Endothelial cell of umbilical vein (primary cell): Measurements from ENCODE around the gene ZNF385C. TPM values are rescaled to one million over a fixed set of nuclear protein-coding genes. Genes with fewer than 3 reads are reported as not detected.
A peak's percentile ranks its signal among the peaks of the same experiment; 100 is the strongest.

Experiments
- BruUV-seq: library from RNA; stranded (reverse); fragments of 400-500 nt; replicated peaks from 2 replicates; lab custom pipeline; 2021; lab: Mats Ljungman, UMichigan
- CTCF ChIA-PET: fragments of 300-600, 350-600 bp; sonication (Branson Sonifier 250); formaldehyde crosslinking; loops from one replicate; lab custom pipeline; 2021; ENCODE audit warnings: antibody characterized with exemption, inconsistent platforms; lab: Charles Lee
- POLR2A ChIA-PET: fragments of 300-600, 350-600 bp; sonication (Branson Sonifier 250); formaldehyde crosslinking; loops from one replicate; lab custom pipeline; 2021; ENCODE audit warnings: antibody characterized with exemption, inconsistent platforms; lab: Charles Lee
- DNase-seq: peaks from one replicate; pipeline ENCODE4 v3.0.0-alpha.2; 2011; ENCODE audit warnings: low read depth, low spot score
- FAIRE-seq: peaks from 2 replicates; lab custom pipeline; 2011; peaks lifted over from hg19 to GRCh38; lab: Jason Lieb, UNC
- H2AFZ ChIP-seq: 2 replicates; pipeline ENCODE4 v1.6.0; 2012; ENCODE audit warnings: low read depth, low read length, control low read depth, inconsistent platforms
- H3K27ac ChIP-seq: 2 replicates; pipeline ENCODE4 v1.5.1; 2011; ENCODE audit warnings: low read depth, mild to moderate bottlenecking, control low read depth, low read length, moderate library complexity; ENCODE audit not compliant: insufficient read depth
- H3K27me3 ChIP-seq, 2 experiments: 2 replicates each; pipeline versions ENCODE4 v1.6.0 to v1.6.1; 2011; ENCODE audit warnings: low read length in 2 of 2, mixed read lengths in 1 of 2; ENCODE audit not compliant: control insufficient read depth in 2 of 2, insufficient read depth in 2 of 2
- H3K36me3 ChIP-seq, 2 experiments: 2 replicates in 1 of 2; 3 replicates in 1 of 2; pipeline ENCODE4 v1.5.1; 2011; ENCODE audit warnings: low read length in 2 of 2, mild to moderate bottlenecking in 1 of 2, moderate library complexity in 1 of 2; ENCODE audit not compliant: control insufficient read depth in 2 of 2, insufficient read depth in 2 of 2; ENCODE audit errors: extremely low read depth in 1 of 2
- H3K4me1 ChIP-seq: 3 replicates; pipeline ENCODE4 v1.5.1; 2011; ENCODE audit warnings: mild to moderate bottlenecking, low read length; ENCODE audit not compliant: control insufficient read depth, insufficient read depth; ENCODE audit errors: extremely low read depth
- H3K4me2 ChIP-seq: 2 replicates; pipeline ENCODE4 v1.6.1; 2011; ENCODE audit warnings: low read length, control low read depth, mixed read lengths; ENCODE audit not compliant: insufficient read depth
- H3K4me3 ChIP-seq, 3 experiments: fragments of 200-600 bp in 1 of 3; sonication (generic), shearing (Covaris generic) in 1 of 3; replicated peaks in 1 of 3; 2 replicates each; pipeline ENCODE4 v1.5.1; 2011 to 2016; ENCODE audit warnings: control low read depth in 3 of 3, low read length in 3 of 3, mild to moderate bottlenecking in 2 of 3, inconsistent platforms in 1 of 3, low read depth in 1 of 3, moderate library complexity in 1 of 3; ENCODE audit not compliant: insufficient read depth in 1 of 3
- H3K79me2 ChIP-seq: 2 replicates; pipeline ENCODE4 v1.6.0; 2012; ENCODE audit warnings: low read length, inconsistent platforms; ENCODE audit not compliant: control insufficient read depth, insufficient read depth
- H3K9ac ChIP-seq: replicated peaks from 2 replicates; pipeline ENCODE3; 2011; ENCODE audit warnings: low read length, control low read depth; ENCODE audit not compliant: insufficient read depth; ENCODE audit errors: extremely low read depth
- H3K9me1 ChIP-seq: replicated peaks from 3 replicates; pipeline ENCODE4 v1.6.0; 2011; ENCODE audit warnings: mild to moderate bottlenecking, low read length; ENCODE audit not compliant: control insufficient read depth, insufficient read depth; ENCODE audit errors: extremely low read depth
- H3K9me3 ChIP-seq: replicated peaks from 2 replicates; pipeline ENCODE4 v1.5.1; 2012; ENCODE audit warnings: low read length, inconsistent platforms; ENCODE audit not compliant: control insufficient read depth, insufficient read depth
- H4K20me1 ChIP-seq: replicated peaks from 2 replicates; pipeline ENCODE3; 2011; ENCODE audit warnings: mild to moderate bottlenecking, low read length; ENCODE audit not compliant: control insufficient read depth, insufficient read depth; ENCODE audit errors: extremely low read depth
- EZH2 ChIP-seq: IDR thresholded peaks from 2 replicates; pipeline ENCODE4 v1.6.1; 2012; ENCODE audit warnings: borderline replicate concordance, low read depth, mild to moderate bottlenecking, moderate library complexity, low read length, inconsistent platforms; ENCODE audit not compliant: severe bottlenecking
- FOS ChIP-seq: IDR thresholded peaks from 2 replicates; pipeline ENCODE4 v1.6.1; 2011; ENCODE audit warnings: mild to moderate bottlenecking, low read length, moderate library complexity, borderline replicate concordance; ENCODE audit not compliant: insufficient read depth
- GATA2 ChIP-seq: IDR thresholded peaks from 2 replicates; pipeline ENCODE4 v1.7.0; 2011; ENCODE audit warnings: low read depth, mild to moderate bottlenecking, moderate library complexity, mixed read lengths, low read length; ENCODE audit not compliant: insufficient read length, insufficient read depth
- JUN ChIP-seq: IDR thresholded peaks from 2 replicates; pipeline ENCODE4 v1.6.1; 2011; ENCODE audit warnings: borderline replicate concordance, low read depth; ENCODE audit not compliant: insufficient read length, insufficient read depth
- MYC ChIP-seq: IDR thresholded peaks from one replicate; pipeline ENCODE4 v1.6.1; 2011; ENCODE audit warnings: mild to moderate bottlenecking, low read depth, low read length
- POLR2A ChIP-seq: IDR thresholded peaks from 2 replicates; pipeline ENCODE4 v1.6.1; 2012; ENCODE audit warnings: low read depth, mild to moderate bottlenecking, control low read depth, low read length
- POLR2AphosphoS5 ChIP-seq: IDR thresholded peaks from 2 replicates; pipeline ENCODE4 v1.6.1; 2012; ENCODE audit warnings: low read depth, mild to moderate bottlenecking, control low read depth, low read length, moderate library complexity; ENCODE audit not compliant: insufficient read depth
- dilution Hi-C: fragments of 300-500 bp; cut with MboI; formaldehyde crosslinking; loops from one replicate; pipeline ENCODE4 v1.15.0; 2019; ENCODE audit warnings: low sequenced_read_pairs; ENCODE audit not compliant: extremely low pct_ligation_motif_present
- intact Hi-C: fragments of 100-400 bp; cut with micrococcal nuclease; formaldehyde crosslinking; loops from one replicate; pipeline ENCODE4 v1.10.0; 2022
- polyA plus RNA-seq, 4 experiments: library from polyadenylated mRNA; depleted of rRNA in 3 of 4; stranded (reverse) in 3 of 4; unstranded in 1 of 4; fragments of >200 nt; gene quantifications; 2 replicates each; pipeline versions ENCODE4 v1.2.1 to v1.2.3, GENCODE V29; 2011 to 2012; ENCODE audit warnings: missing spikeins in 1 of 4
- total RNA-seq: library from RNA; stranded (reverse); gene quantifications from 2 replicates; pipeline ENCODE4 v1.2.3, GENCODE V29; 2021
- TF ChIP-seq, protein P1 (sequence below): IDR thresholded peaks from 2 replicates; pipeline ENCODE4 v1.6.1; 2011; ENCODE audit not compliant: insufficient read depth, insufficient read length

ZNF385C gene
- total and polyA plus RNA-seq, 2 donors (not counting 3 experiments of a cell fraction or from before 2014, with no cell fraction given) = 0.07 TPM; not detected in 1

- Histone ChIP-seq H4K20me1 (no peaks in the 10 kb centered on the region), H3K4me3 (peak overlapping the region in 2 of 3 experiments; percentile 39 to 49), H3K79me2 (no peaks in the 10 kb centered on the region), H3K4me2 (no peak overlapping the region), H2AFZ (peak overlapping the region; percentile 14), H3K9me1 (no peaks in the 10 kb centered on the region), H3K27me3 (peaks cover 23 to 33% of the 10 kb centered on the region in 2 experiments), H3K9me3 (no peaks in the 10 kb centered on the region), H3K36me3 (no peaks in the 10 kb centered on the region), H3K4me1 (no peaks in the 10 kb centered on the region), H3K27ac (no peak overlapping the region), H3K9ac (no peak overlapping the region)
- intact Hi-C loops = no loop called here
- no TSS peak for BruUV-seq
- POLR2A ChIA-PET = no interaction called here
- dilution Hi-C loops = no loop called here
- CTCF ChIA-PET = interaction anchor here (0.6 to 1.1 kb wide), 7 partner anchors 8 to 83 kb away, joined by 3 to 8 read pairs (median 3); partner anchors contain the start of gene CNP
- FAIRE-seq (no peak), DNase-seq (no peak)
- TF ChIP-seq FOS (no peak), EZH2 (no peak), GATA2 (no peak), POLR2A (no peak), MYC (no peak), JUN (no peak), POLR2AphosphoS5 (no peak)
- TF ChIP-seq, protein P1, sequence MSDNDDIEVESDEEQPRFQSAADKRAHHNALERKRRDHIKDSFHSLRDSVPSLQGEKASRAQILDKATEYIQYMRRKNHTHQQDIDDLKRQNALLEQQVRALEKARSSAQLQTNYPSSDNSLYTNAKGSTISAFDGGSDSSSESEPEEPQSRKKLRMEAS = no peak
Observed at GRCh38 chr17:42049834-42050392, 48.4 kb downstream of the ZNF385C start.
